Glomerular endothelial cell (primary cell): Measurements from ENCODE around the gene OR10G2. TPM values are rescaled to one million over a fixed set of nuclear protein-coding genes. Genes with fewer than 3 reads are reported as not detected.
"Not testable (repeated sequence)": the region's sequence is repeated elsewhere in the genome, so short reads cannot be mapped to it uniquely, and the experiment has no call there.

Experiments
- DNase-seq: peaks from one replicate; pipeline ENCODE4 v3.0.0-alpha.2; 2011; ENCODE audit warnings: low read depth, low spot score; ENCODE audit errors: extremely low read depth
- total RNA-seq: library from RNA; depleted of rRNA; stranded (reverse); fragments of >200 nt; gene quantifications from 2 replicates; pipeline ENCODE4 v1.2.3, GENCODE V29; 2015

The OR10G2 gene
- not detected in 2 replicates for total RNA-seq

GRCh38 chr14:21634840-21635239 is at the start of gene OR10G2:
Gene OR10G2, minus strand, starts transcription at chr14:21634940. Its CDS starts 98 bp downstream, at chr14:21634842.
- DNase-seq, result no peak

GRCh38 chr14:21680072-21680471 is 45.3 kb upstream of the OR10G2 start:
- peak; percentile 25 for DNase-seq

- DNase-seq, result no peak
These were observed 40.8 kb upstream of the OR10G2 start for GRCh38 chr14:21675566-21675965.

- DNase-seq, result no peak
These were observed 39.0 kb upstream of the OR10G2 start, which contains the start of gene OR4E1 for GRCh38 chr14:21673718-21674117. Gene OR4E1, minus strand, starts transcription at chr14:21673818. Its CDS starts 2,883 bp downstream, at chr14:21670935.

- no peak for DNase-seq
These were observed 37.4 kb upstream of the OR10G2 start for GRCh38 chr14:21672116-21672515.

GRCh38 chr14:21671371-21671770 is 36.6 kb upstream of the OR10G2 start:
- no peak for DNase-seq

GRCh38 chr14:21669284-21669683 is 34.5 kb upstream of the OR10G2 start:
- no peak for DNase-seq

GRCh38 chr14:21668377-21668776 is 33.6 kb upstream of the OR10G2 start:
- peak; percentile 27 for DNase-seq

- no peak for DNase-seq
These were observed 22.2 kb upstream of the OR10G2 start for GRCh38 chr14:21656980-21657379.

GRCh38 chr14:21654215-21654614 is 19.5 kb upstream of the OR10G2 start:
- no peak for DNase-seq

GRCh38 chr14:21653331-21653885 is 18.7 kb upstream of the OR10G2 start, which contains the start of gene OR4E2:
Gene OR4E2, plus strand, starts transcription at chr14:21653835. Its CDS starts 11,248 bp downstream, at chr14:21665083.
- DNase-seq, result no peak

- no peak for DNase-seq
These were observed 17.6 kb upstream of the OR10G2 start for GRCh38 chr14:21652209-21652808.

GRCh38 chr14:21647380-21647779 is 12.6 kb upstream of the OR10G2 start:
- DNase-seq, result no peak

- DNase-seq, result no peak
These were observed 8.7 kb upstream of the OR10G2 start for GRCh38 chr14:21643407-21643806.

GRCh38 chr14:21642683-21643082 is 7.9 kb upstream of the OR10G2 start:
- no peak for DNase-seq

GRCh38 chr14:21631084-21631483 is 3.7 kb downstream of the OR10G2 start:
- DNase-seq, result no peak

- DNase-seq, result not testable (repeated sequence)
These were observed 4.2 kb downstream of the OR10G2 start for GRCh38 chr14:21630503-21630902.

- DNase-seq, result no peak
These were observed 8.1 kb downstream of the OR10G2 start for GRCh38 chr14:21626491-21627230.

- DNase-seq, result no peak
These were observed 17.1 kb downstream of the OR10G2 start for GRCh38 chr14:21617614-21618013.

- DNase-seq, result no peak
These were observed 20.5 kb downstream of the OR10G2 start for GRCh38 chr14:21614240-21614639.

- no peak for DNase-seq
These were observed 22.4 kb downstream of the OR10G2 start for GRCh38 chr14:21612324-21612723.

GRCh38 chr14:21602181-21602580 is 32.6 kb downstream of the OR10G2 start:
- DNase-seq, result not testable (repeated sequence)
